Loucy (cell line): ENCODE data around the gene STXBP4.
A peak's percentile ranks its signal among the peaks of the same experiment; 100 is the strongest.

Experiments used
- H2AFZ ChIP-seq: fragments of 200-600 bp; sonication (generic); 2 replicates; pipeline ENCODE4 v1.6.0; 2016; ENCODE audit warnings: antibody characterized with exemption, mild to moderate bottlenecking, low read length, moderate library complexity
- H3F3A ChIP-seq: fragments of 200-600 bp; 2 replicates; pipeline ENCODE4 v1.6.0; 2016; ENCODE audit warnings: antibody characterized with exemption, low read depth, mild to moderate bottlenecking
- H3K27me3 ChIP-seq: fragments of 200-600 bp; sonication (generic); 2 replicates; pipeline ENCODE4 v1.6.1; 2014; ENCODE audit warnings: low read length, mild to moderate bottlenecking; ENCODE audit not compliant: insufficient read depth, poor library complexity, severe bottlenecking
- H3K36me3 ChIP-seq: fragments of 200-600 bp; sonication (generic); 2 replicates; pipeline ENCODE4 v1.6.1; 2016; ENCODE audit warnings: low read length; ENCODE audit not compliant: insufficient read depth
- H3K4me1 ChIP-seq: fragments of 200-600 bp; sonication (generic); 2 replicates; pipeline ENCODE4 v1.5.1; 2014; ENCODE audit warnings: low read length, mild to moderate bottlenecking; ENCODE audit not compliant: insufficient read depth, poor library complexity, severe bottlenecking
- H3K4me2 ChIP-seq: fragments of 200-600 bp; sonication (generic); 2 replicates; pipeline ENCODE4 v1.6.0; 2014; ENCODE audit warnings: antibody characterized with exemption, low read length, low read depth, mild to moderate bottlenecking; ENCODE audit not compliant: poor library complexity, severe bottlenecking
- H3K4me3 ChIP-seq: fragments of 200-600 bp; sonication (generic); 2 replicates; pipeline ENCODE4 v1.5.1; 2014; ENCODE audit warnings: low read length, mild to moderate bottlenecking, mixed read lengths; ENCODE audit not compliant: poor library complexity, severe bottlenecking
- H3K79me2 ChIP-seq: fragments of 200-600 bp; sonication (generic); 2 replicates; pipeline ENCODE4 v1.6.1; 2014; ENCODE audit warnings: low read length; ENCODE audit not compliant: insufficient read depth
- H3K9ac ChIP-seq: fragments of 200-600 bp; sonication (generic); 2 replicates; pipeline ENCODE4 v1.6.0; 2014; ENCODE audit warnings: mild to moderate bottlenecking, low read depth, low read length, moderate library complexity; ENCODE audit not compliant: poor library complexity, severe bottlenecking
- H3K9me2 ChIP-seq: fragments of 200-600 bp; sonication (generic); replicated peaks from 2 replicates; pipeline ENCODE4 v1.6.1; 2016; ENCODE audit warnings: low read depth, low read length, mixed read lengths
- H3K9me3 ChIP-seq: fragments of 200-600 bp; sonication (generic); 2 replicates; pipeline ENCODE4 v1.6.1; 2014; ENCODE audit warnings: mild to moderate bottlenecking, antibody characterized with exemption, low read length, low read depth; ENCODE audit not compliant: insufficient read depth
- H4K20me1 ChIP-seq: fragments of 200-600 bp; sonication (generic); 2 replicates; pipeline ENCODE4 v1.6.0; 2014; ENCODE audit warnings: antibody characterized with exemption, low read length, mild to moderate bottlenecking; ENCODE audit not compliant: insufficient read depth, poor library complexity, severe bottlenecking
- EZH2phosphoT487 ChIP-seq: fragments of 200-600 bp; IDR thresholded peaks from 2 replicates; pipeline ENCODE4 v1.6.1; 2018; ENCODE audit warnings: antibody characterized with exemption, mild to moderate bottlenecking, moderate library complexity, borderline replicate concordance
- TF ChIP-seq, protein P1 (sequence below): fragments of 200-600 bp; sonication (generic); conservative IDR thresholded peaks from 2 replicates; pipeline ENCODE4 v1.5.1; 2014; ENCODE audit warnings: mild to moderate bottlenecking, antibody characterized with exemption, low read length

The STXBP4 gene

DNA sequence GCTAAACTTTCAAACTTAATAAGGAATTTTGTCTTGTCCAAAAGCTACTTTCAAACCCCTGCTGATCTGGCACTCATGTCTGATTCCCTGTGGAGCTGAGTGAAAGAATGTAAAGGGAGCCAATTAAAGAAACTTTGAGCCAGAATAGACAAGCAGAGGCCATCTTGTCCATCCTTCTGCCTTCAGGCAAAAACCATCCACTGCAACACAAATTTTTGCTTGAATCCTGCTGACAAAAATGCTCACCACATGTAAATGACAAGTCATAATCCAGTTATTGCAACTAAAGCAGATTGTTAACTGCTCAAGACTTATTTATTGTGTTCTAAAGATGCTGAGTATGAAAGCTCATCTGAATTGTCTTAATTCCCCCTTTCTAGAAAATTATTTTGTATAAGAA, 172.2 kb downstream of the STXBP4 start:
- Histone ChIP-seq H3K4me1 (peaks cover 20% of the 10 kb centered on the region), H3K36me3 (no peaks in the 10 kb centered on the region), H3K27me3 (no peaks in the 10 kb centered on the region), H4K20me1 (no peaks in the 10 kb centered on the region), H2AFZ (0 out of 2 replicates have a peak overlapping the region, but pooled peaks have one; percentile 13), H3K4me2 (peak overlapping the region; percentile 16), H3K79me2 (no peaks in the 10 kb centered on the region), H3F3A (no peaks in the 10 kb centered on the region), H3K9ac (no peak overlapping the region), H3K9me2 (no peaks in the 10 kb centered on the region), H3K9me3 (no peaks in the 10 kb centered on the region), H3K4me3 (no peak overlapping the region)
- TF ChIP-seq EZH2phosphoT487 = no peak

- H3K79me2 ChIP-seq = no peaks in the 10 kb centered on the region
These were observed 176.0 kb downstream of the STXBP4 start for GRCh38 chr17:55144518-55144917.

GRCh38 chr17:55149485-55149884, 180.9 kb downstream of the STXBP4 start:
- Histone ChIP-seq H3K9ac (no peak overlapping the region), H3F3A (no peaks in the 10 kb centered on the region), H3K27me3 (no peaks in the 10 kb centered on the region), H3K36me3 (no peaks in the 10 kb centered on the region), H3K4me1 (peaks cover 3% of the 10 kb centered on the region), H3K9me2 (no peaks in the 10 kb centered on the region), H3K4me3 (no peak overlapping the region), H3K79me2 (no peaks in the 10 kb centered on the region), H3K4me2 (no peak overlapping the region), H4K20me1 (no peaks in the 10 kb centered on the region), H3K9me3 (no peaks in the 10 kb centered on the region; the same call in 1 of the 2 replicates), H2AFZ (no peak overlapping the region)
- TF ChIP-seq EZH2phosphoT487 = no peak
- TF ChIP-seq, protein P1, sequence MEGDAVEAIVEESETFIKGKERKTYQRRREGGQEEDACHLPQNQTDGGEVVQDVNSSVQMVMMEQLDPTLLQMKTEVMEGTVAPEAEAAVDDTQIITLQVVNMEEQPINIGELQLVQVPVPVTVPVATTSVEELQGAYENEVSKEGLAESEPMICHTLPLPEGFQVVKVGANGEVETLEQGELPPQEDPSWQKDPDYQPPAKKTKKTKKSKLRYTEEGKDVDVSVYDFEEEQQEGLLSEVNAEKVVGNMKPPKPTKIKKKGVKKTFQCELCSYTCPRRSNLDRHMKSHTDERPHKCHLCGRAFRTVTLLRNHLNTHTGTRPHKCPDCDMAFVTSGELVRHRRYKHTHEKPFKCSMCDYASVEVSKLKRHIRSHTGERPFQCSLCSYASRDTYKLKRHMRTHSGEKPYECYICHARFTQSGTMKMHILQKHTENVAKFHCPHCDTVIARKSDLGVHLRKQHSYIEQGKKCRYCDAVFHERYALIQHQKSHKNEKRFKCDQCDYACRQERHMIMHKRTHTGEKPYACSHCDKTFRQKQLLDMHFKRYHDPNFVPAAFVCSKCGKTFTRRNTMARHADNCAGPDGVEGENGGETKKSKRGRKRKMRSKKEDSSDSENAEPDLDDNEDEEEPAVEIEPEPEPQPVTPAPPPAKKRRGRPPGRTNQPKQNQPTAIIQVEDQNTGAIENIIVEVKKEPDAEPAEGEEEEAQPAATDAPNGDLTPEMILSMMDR = no peak

More at GRCh38 chr17:55144518-55144917, 176.0 kb downstream of the STXBP4 start:
- no peaks in the 10 kb centered on the region for H3K36me3 ChIP-seq
- H3K4me1 ChIP-seq = peaks cover 20% of the 10 kb centered on the region
- H3K9ac ChIP-seq = no peak overlapping the region
- no peak overlapping the region for H2AFZ ChIP-seq
- H3F3A ChIP-seq = no peaks in the 10 kb centered on the region
- no peaks in the 10 kb centered on the region for H4K20me1 ChIP-seq
- H3K4me3 ChIP-seq = no peak overlapping the region
- H3K9me2 ChIP-seq = no peaks in the 10 kb centered on the region
- no peaks in the 10 kb centered on the region for H3K9me3 ChIP-seq
- no peak overlapping the region for H3K4me2 ChIP-seq
- no peaks in the 10 kb centered on the region for H3K27me3 ChIP-seq
- TF ChIP-seq, protein P1 = no peak
- TF ChIP-seq EZH2phosphoT487 = no peak

DNA sequence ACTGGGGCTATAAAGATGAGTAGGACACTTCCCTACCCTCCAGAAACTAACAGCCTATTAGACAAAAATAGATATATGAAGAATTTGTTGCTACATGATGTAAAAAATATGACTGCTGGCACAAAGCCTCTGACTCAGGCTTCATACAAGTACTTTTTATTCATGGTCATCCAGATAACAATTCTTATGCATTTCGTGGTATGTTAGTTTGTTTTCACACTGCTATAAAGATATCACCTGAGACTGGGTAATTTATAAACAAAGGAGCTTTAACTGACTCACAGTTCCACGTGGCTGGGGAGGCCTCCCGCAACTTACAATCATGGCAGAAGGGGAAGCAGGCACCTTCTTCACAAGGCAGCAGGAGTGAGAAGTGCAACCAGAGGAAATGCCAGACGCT, 183.7 kb downstream of the STXBP4 start:
- no peaks in the 10 kb centered on the region for H3K27me3 ChIP-seq
- no peak overlapping the region for H3K4me3 ChIP-seq
- no peaks in the 10 kb centered on the region for H3K79me2 ChIP-seq
- no peaks in the 10 kb centered on the region for H3K9me2 ChIP-seq
- H3K4me1 ChIP-seq = peaks cover 4% of the 10 kb centered on the region
- TF ChIP-seq EZH2phosphoT487 = no peak
- TF ChIP-seq, protein P1 = no peak
- no peak overlapping the region for H3K4me2 ChIP-seq
- no peak overlapping the region for H2AFZ ChIP-seq
- H3F3A ChIP-seq = no peaks in the 10 kb centered on the region
- no peak overlapping the region for H3K9ac ChIP-seq
- no peaks in the 10 kb centered on the region for H3K36me3 ChIP-seq
- no peaks in the 10 kb centered on the region for H4K20me1 ChIP-seq
- no peaks in the 10 kb centered on the region; the same call in 1 of the 2 replicates for H3K9me3 ChIP-seq
